Measurements from ENCODE around the gene NAXD.

DNA sequence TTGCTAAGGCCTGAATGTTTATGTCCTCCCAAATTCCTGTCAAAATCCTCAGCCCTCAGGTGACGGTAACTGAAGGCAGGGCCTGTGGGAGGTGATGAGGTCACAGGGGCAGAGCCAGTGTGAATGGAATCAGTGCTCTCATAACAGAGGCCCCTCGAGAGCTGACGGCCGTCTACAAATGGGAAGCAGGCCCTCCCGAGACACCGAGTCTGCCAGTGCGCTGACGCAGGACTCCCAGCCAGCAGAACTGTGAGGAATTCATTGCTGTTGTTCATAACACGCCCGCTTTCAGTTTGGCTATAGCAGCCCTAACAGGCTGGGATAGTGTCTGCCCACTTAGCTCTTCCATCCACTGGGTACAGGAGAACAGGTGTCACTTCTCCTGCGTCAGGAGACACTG, 49.3 kb downstream of the NAXD start:
- TF ChIP-seq, protein P1, sequence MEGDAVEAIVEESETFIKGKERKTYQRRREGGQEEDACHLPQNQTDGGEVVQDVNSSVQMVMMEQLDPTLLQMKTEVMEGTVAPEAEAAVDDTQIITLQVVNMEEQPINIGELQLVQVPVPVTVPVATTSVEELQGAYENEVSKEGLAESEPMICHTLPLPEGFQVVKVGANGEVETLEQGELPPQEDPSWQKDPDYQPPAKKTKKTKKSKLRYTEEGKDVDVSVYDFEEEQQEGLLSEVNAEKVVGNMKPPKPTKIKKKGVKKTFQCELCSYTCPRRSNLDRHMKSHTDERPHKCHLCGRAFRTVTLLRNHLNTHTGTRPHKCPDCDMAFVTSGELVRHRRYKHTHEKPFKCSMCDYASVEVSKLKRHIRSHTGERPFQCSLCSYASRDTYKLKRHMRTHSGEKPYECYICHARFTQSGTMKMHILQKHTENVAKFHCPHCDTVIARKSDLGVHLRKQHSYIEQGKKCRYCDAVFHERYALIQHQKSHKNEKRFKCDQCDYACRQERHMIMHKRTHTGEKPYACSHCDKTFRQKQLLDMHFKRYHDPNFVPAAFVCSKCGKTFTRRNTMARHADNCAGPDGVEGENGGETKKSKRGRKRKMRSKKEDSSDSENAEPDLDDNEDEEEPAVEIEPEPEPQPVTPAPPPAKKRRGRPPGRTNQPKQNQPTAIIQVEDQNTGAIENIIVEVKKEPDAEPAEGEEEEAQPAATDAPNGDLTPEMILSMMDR (IDR thresholded peaks at IDR 0.05; ENCODE audit: low read depth, low read length): no peak
- no peak for TF ChIP-seq EZH2phosphoT487 (IDR thresholded peaks at IDR 0.05; ENCODE audit: low read depth)
